Measurements from ENCODE around the gene HCK.
"Not testable (repeated sequence)": the region's sequence is repeated elsewhere in the genome, so short reads cannot be mapped to it uniquely, and the experiment has no call there.

Gene HCK

DNA sequence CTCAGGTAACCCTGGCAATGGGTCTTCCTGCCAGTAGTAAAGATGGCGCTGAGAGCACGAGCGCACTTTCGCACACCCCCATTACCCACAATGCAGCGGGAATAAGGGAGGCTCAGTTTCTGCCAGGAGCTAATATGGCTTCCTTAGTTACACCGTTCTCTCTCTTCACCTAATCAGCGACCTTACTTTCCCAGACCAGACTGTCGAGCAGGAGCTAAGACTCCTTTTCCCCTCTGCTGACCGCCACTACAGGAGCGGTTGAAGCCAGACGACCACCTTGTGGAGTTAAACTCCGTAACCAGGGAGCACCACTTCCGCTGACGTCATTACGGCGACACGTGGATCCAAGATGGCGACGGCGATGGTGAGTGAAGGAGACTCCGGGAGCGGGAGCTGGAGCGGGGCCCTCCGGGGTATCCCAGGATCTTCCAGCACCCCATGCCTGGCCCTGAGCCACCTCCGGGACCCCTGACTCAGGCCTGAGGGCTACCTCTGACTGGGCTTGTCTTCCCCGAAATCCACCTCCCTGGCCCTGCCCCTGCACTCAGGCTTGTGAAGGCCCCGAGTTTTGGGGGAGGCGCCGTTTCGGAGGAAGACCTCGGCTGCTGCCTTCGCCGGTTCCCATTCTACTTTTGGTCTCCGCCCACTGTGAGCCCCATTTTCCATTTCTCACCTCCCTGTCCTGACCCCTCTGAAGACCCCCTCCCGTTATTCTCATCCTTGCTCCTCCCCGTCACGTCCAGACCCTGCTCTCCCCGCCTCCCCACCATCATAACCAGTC lies 57.5 kb downstream of the HCK start, which contains the start of gene TM9SF4:
TM9SF4 (plus strand) TSS at position 323 of the 781 bp plus-strand sequence; CDS start at position 350, 27 bp downstream.
- DNase-seq: peak; percentile 89 to 91

DNA sequence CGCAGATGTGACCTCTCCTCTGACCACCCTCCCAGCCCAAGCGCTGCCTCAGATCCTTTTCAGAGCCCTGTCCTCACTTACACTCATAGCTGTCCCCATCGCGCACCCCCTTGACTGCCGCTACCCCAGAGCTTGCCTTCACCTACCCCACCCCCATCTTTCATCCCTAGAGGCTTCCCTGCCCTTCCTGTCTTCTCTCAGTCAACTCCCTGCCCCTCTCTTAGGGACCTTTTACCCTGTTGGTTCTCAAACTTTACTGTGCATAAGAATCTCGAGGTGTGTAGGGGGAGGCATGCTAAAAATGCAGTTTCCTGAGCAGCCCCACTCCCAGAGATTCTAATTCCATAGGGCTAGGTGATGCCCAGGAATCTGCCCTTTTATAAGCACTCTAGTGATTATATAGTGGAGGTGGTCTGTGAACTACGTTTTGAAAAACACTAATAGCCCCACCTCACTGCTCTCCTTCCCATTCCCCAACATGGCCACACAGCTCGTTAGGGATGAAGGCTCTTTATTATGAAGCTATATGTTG lies 58.2 kb downstream of the HCK start:
- DNase-seq: no peak

DNA sequence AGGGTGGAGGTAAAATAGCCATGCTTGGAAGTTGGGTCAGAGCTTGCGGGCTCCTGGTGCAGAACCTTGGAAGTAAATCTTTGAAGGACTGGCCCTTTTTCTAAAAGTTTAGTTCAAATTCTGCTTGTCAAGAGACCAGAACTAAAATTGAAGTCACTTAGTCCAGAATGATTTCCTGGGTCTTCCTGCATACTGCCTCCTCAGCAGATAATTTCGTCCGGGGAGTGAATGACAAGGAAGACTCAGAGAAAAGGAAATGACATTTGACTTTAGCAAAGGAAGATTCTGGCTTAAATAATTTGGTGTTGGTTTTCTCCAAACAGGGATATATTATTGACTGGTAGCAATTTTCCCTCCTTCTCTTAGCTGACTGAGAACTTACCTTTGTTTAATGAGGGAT lies 58.7 kb downstream of the HCK start:
- no peak for DNase-seq

DNA sequence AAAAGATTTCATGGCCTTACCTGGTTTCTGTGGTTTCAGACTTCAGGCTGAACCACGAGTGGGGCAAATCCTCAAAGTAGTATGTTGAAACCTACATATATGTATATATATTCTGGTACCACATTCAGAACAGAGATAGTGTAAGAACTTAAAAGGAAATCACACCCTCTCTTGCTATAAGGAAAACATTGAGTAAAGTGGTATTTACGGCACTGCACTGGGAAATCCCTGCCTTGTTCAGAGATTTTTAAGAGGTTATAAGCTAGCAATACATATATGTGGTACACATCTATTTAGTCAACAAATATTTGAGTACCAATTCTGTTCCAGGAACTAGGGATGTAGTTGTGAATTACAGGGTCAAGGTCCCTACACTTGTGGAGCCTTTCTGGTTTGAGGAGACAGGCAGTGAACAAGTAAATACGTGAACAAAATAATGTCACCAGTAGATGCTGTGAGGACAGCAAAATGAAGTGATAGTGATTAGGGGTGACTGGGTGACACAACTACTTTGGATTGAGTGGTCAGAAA lies 59.2 kb downstream of the HCK start:
- DNase-seq: no peak

DNA sequence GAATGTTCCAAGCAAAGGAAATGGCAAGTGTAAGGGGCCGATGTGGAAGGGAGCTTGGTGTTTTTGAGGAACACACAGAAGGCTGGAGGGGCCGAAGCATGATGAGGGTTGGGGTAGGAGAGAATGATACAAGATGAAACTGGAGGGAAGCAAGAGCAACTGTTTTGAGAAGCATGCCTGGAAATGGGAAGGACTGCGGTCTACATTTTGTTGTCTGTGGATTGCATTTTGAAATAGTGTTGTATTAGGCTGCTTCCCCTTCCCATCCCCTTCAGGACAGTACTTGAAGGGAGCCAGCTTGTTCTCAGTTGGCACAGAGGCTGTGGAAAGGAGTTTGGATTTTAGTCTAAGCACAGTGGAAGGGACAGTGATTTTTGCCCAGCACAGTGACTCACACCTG lies 59.7 kb downstream of the HCK start:
- no peak for DNase-seq

- peak in 1 of 2 donors; percentile 4 for DNase-seq
Observed at GRCh38 chr20:32112841-32113240, 60.8 kb downstream of the HCK start.

DNA sequence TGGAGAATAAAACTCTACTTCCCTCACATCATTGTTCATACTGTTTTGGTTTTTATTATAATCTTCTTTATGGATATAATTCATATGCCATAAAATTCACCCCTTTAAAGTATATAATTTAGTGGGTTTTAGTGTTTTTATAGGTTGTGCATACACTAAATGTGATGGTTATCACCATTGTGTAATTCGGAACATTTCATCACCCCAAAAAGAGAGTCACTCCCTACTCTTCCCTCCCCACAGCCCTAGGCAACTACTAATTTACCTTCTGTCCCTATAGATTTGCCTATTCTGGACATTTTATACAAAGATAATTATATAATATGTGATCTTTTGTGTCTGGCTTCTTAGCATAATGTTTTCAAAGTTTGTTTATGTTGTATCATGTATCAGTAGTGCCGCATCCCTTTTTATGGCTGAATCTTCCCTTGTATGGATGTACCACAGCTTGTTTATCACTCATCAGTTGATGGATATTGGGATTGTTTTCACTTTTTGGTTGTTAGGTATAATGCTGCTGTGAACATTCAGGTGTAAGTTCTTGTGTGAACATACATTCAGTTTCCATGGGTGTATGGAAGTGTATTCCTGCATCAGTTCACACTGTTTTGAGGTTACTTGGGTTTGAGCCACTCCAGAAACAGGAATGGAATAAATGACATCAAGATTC lies 61.7 kb downstream of the HCK start:
- no peak for DNase-seq

DNA sequence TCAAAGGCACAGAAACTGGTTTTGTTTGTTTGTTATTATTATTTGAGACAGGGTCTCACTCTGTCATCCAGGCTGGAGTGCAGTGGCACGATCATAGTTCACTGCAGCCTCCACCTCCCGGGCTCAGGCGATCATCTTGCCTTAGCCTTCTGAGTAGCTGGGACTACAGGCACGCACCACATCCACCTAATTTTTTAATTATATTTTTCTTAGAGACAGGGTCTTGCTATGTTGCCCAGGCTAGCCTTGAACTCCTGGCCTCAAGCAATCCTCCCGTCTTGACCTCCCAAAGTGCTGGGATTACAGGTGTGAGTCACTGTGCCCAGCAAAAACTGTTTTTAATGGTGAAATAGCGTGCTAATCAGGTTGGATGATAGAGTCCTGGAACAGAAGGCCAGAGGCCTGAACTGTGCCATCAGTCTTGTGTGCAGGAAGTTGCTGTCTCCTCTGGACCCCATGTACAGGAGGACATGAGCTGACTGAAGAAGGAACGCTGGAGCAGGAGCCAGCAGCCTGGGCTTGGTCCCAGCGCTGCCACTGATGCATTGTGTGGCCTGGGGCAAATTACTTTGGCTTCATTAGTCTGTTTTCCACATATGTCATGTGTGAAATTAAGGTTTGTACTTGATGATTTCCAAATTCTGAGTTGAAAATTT lies 62.4 kb downstream of the HCK start:
- no peak for DNase-seq

DNA sequence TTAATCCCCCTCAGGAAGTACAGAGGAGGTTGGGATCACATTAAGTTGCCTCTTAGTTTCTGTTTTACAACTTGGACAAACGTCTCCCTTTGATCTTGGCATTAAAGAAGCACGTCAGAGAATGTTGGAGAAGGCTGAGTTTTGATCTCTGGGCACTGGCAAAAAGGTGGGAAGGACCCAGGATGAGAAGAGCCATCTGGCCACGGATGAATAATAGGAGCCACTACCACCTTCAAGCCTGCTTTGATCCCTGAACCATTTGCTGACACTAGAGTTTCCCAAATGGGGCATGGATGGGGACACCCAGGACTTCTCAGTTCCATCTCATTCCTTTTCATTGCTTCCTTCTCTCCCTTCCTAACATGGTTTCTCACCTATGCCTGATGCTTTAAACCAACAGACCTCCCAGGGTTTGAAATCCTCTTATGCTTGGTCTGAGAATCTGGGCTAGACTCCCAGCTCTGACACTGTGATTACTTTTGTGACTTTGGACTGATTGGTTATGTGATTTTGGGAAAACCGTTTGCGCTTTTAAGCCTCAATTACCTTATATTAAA lies 63.2 kb downstream of the HCK start:
- no peak for DNase-seq

DNA sequence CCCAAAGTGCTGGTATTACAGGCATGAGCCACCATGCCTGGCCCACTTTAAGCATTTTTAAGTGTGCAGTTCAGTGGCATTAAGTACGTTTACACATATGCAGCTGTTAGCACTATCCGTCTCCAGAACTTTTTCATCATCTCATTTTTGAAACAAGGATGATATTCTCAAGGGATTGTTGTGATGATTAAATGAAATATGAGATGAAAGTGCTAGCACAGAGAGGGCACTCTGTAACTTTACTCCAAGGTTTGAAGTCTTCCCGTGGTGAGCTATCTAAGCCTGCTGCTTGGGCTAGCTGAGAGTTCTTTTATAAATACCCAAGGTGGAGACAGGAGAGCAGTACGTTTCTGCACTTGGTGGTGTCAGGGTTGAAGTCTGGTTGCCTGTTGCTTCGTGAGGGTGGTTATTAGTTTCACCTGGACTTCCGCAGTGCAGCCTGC lies 64.1 kb downstream of the HCK start:
- DNase-seq: no peak

DNA sequence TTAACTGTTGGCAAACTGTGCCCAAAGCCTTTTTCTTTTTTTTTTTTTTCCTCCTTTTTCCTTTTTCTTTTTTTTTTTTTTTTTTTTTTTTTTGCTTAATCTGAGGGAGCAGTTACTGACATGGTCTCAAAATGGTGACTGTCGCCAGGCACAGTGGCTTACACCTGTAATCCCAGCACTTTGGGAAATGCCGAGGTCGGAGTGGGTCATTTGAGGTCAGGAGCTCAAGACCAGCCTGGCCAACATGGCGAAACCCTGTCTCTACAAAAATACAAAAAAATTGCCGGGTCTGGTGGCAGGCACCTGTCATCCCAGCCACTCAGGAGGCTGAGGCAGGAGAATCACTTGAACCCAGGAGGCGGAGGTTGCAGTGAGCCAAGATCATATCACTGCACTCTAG lies 64.8 kb downstream of the HCK start:
- DNase-seq: not testable (repeated sequence)

DNA sequence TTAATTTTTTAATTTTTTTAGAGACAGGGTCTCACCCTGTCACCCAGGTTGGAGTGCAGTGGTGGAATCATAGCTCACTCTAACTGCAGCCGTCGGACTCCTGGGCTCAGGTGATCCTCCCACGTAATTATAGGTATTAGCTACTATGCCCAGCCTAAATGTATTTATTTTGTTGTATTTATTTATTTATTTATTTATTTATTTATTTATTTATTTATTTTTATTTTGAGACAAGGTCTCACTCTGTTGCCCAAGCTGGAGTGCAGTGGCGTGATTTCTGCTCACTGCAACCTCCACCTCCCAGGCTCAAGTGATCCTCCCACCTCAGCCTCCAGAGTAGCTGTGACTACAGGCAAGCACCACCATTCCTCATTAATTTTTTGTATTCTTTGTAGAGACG lies 66.4 kb downstream of the HCK start:
- DNase-seq: not testable (repeated sequence)

DNA sequence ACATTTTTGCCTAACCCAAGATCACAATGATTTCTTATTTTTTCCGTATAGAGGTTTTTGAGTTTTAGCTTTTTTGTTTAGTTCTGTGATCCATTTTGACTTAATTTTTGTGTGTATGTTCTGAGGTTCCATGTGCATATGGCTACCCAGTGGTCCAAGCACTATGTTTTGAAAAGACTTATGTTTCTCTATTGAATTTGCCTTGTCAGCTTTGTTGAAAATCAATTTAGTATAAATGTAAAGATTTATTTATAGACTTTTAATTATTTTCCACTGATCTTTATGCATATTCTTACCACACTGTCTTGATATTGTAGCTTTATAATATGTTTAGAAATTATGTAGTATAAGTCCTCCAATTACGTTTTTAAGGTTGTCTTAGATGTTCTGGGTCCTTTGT lies 67.7 kb downstream of the HCK start:
- no peak for DNase-seq

- not testable (repeated sequence) for DNase-seq
Observed at GRCh38 chr20:32121908-32122307, 69.9 kb downstream of the HCK start.

- no peak for DNase-seq
Observed at GRCh38 chr20:32123088-32123487, 71.0 kb downstream of the HCK start.

DNA sequence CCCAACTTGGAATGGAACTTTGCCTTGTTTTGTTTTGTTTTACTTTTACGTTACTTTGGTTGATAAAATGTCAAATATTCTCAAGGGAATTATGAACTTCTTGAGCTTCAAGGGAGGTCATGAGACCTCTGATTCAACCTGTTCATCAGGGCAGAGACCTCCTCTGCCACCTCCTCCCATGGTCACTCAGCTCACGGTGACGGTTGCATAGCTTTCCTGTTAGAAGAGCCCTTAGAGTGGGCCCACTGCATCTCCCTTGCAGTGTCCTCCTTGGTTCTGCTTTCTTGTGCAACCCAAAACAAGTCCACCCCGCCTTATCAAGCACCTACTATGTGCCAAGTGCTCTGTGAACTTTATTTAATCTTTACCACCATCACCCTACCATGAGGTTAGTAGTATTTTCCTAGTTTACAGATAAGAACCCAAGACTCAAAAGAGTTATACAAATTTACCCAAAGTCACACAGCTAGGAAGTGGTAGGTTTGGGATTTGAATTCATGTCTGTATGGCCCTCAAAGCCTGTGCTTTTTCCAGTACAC lies 72.9 kb downstream of the HCK start:
- DNase-seq: no peak

GRCh38 chr20:32125506-32125905 lies 73.5 kb downstream of the HCK start:
- DNase-seq: no peak

GRCh38 chr20:32126919-32127318 lies 74.9 kb downstream of the HCK start:
- DNase-seq: no peak

DNA sequence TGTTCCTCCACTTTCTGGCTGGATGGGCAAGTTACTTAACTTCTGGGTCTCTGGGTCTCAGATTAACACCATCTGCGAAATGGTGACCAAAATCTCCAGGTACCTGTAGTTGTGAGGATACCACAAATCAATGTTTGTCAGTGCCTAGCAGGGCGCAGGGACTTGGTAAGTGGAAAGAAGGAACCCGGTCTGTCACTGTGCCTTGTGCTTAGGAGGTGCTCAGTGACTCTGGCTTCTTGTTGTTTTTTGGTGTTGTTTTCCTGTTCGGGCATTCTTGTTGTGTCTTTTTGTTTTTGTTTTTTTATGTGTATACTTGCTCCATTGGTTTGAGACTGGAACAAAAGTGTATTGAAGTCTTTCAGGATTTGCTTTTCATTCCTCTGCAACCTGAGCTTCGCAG lies 75.3 kb downstream of the HCK start:
- no peak for DNase-seq

GRCh38 chr20:32128167-32128566 lies 76.1 kb downstream of the HCK start:
- no peak for DNase-seq

- no peak for DNase-seq
Observed at GRCh38 chr20:32129863-32130262, 77.8 kb downstream of the HCK start.

DNA sequence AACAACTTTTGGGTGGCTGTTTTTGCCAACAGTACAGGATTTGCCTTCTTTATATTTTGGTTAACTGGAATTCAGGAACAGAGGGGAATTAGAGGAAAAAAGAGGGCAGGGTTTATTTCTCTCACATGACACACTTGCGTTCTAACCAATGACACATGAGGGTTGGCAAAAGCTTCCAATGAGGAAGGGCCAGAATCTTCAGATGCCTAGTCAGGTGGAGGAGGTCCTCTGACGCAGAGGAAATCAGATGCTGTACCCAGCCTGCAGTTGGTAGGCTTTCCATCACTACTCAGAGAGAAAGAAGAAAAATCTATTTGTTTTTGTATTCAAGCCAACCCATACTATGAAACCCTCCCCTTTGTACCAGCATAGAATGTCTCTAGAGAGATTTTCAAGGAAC lies 78.3 kb downstream of the HCK start:
- no peak for DNase-seq

GRCh38 chr20:32130965-32131364 lies 78.9 kb downstream of the HCK start:
- DNase-seq: no peak
